Peyer's patch (tissue), 4 donors: ENCODE data around the gene KCMF1.

Source experiments
- POLR2A ChIP-seq, 2 donors: fragments of 450-650 bp; IDR thresholded peaks; one replicate each; pipeline ENCODE4 v1.5.1; 2017; ENCODE audit warnings: antibody characterized with exemption in 2 of 2, mild to moderate bottlenecking in 2 of 2, moderate library complexity in 2 of 2
- TF ChIP-seq, protein P1 (sequence below), 6 experiments: fragments of 450-650 bp in 4 of 6; fragments of 200-600 bp in 2 of 6; sonication (generic) in 1 of 6; IDR thresholded peaks; one replicate each; pipeline ENCODE4 v1.5.1; 2017 to 2019; ENCODE audit warnings: antibody characterized with exemption in 6 of 6, mild to moderate bottlenecking in 3 of 6, moderate library complexity in 1 of 6

DNA sequence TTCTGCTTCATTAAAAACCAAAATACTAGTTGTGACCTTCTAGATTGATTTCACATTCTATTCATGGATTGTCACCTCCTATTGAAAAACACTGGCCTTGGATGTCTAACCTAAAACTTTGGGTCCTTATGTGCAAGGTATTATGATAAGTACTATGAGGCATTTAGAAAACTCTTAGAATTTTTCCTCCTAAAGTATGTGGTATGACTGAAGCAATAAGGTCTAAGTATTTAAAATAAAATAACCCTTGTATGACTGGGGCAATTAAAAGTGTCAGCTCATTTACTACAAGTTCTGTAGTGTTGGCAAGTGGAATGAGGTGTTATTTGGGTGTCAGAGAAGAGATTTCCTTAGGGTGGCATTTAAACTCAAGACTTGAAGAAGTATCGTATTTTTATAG, 15.1 kb downstream of the KCMF1 start:
- TF ChIP-seq, protein P1, sequence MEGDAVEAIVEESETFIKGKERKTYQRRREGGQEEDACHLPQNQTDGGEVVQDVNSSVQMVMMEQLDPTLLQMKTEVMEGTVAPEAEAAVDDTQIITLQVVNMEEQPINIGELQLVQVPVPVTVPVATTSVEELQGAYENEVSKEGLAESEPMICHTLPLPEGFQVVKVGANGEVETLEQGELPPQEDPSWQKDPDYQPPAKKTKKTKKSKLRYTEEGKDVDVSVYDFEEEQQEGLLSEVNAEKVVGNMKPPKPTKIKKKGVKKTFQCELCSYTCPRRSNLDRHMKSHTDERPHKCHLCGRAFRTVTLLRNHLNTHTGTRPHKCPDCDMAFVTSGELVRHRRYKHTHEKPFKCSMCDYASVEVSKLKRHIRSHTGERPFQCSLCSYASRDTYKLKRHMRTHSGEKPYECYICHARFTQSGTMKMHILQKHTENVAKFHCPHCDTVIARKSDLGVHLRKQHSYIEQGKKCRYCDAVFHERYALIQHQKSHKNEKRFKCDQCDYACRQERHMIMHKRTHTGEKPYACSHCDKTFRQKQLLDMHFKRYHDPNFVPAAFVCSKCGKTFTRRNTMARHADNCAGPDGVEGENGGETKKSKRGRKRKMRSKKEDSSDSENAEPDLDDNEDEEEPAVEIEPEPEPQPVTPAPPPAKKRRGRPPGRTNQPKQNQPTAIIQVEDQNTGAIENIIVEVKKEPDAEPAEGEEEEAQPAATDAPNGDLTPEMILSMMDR (IDR thresholded peaks at IDR 0.05) = no peak
- TF ChIP-seq POLR2A (IDR thresholded peaks at IDR 0.05) = no peak
